ENCODE measurements around the gene FBXL3. TPM values are rescaled to one million over a fixed set of nuclear protein-coding genes. Genes with fewer than 3 reads are reported as not detected.
A peak's percentile ranks its signal among the peaks of the same experiment; 100 is the strongest.

The FBXL3 gene
- total and polyA plus RNA-seq, 2 of the 13 experiments (the other 11 are each of a cell fraction or from before 2014, with no cell fraction given): 11.5 to 18.5 TPM

- TF ChIP-seq POLR2A (IDR thresholded peaks at IDR 0.05; ENCODE audit: insufficient read depth in 1 of 2, low read depth in 2 of 2, low read length in 2 of 2): peak in 1 of 2 experiments; percentile 3; a peak in 1 of 4 replicates
- no peak for TF ChIP-seq U2AF2 (IDR thresholded peaks at IDR 0.05; ENCODE audit: low read depth, low read length)
- TF ChIP-seq ZNF276 (CRISPR knock-in tag; IDR thresholded peaks at IDR 0.05; ENCODE audit: low read depth): no peak
- TF ChIP-seq FOXK2 (IDR thresholded peaks at IDR 0.05): peak; percentile 59; the same call in 1 of the 2 replicates
- peak; percentile 65; the same call in 1 of the 2 replicates for TF ChIP-seq UBTF (CRISPR knock-in tag; IDR thresholded peaks at IDR 0.05)
- TF ChIP-seq ZNF614 (CRISPR knock-in tag; IDR thresholded peaks at IDR 0.05; ENCODE audit: borderline replicate concordance): no peak
- no peak for TF ChIP-seq ZMYM2 (CRISPR knock-in tag; IDR thresholded peaks at IDR 0.05)
- no peak for TF ChIP-seq FOXA1 (IDR thresholded peaks at IDR 0.05)
- TF ChIP-seq FOXA1 (CRISPR knock-in tag; IDR thresholded peaks at IDR 0.05): peak; percentile 82
- no peak for TF ChIP-seq E2F2 (CRISPR knock-in tag; IDR thresholded peaks at IDR 0.05; ENCODE audit: borderline replicate concordance)
- TF ChIP-seq KDM3A (CRISPR knock-in tag; IDR thresholded peaks at IDR 0.05; ENCODE audit: low read depth): 0 out of 2 replicates have a peak, but pooled peaks have one; percentile 40
- TF ChIP-seq PTBP1 (IDR thresholded peaks at IDR 0.05; ENCODE audit: low read depth, low read length, poor library complexity, severe bottlenecking): no peak
- TF ChIP-seq MNT (IDR thresholded peaks at IDR 0.05): peak; percentile 30; the same call in 1 of the 2 replicates
- no peak for TF ChIP-seq PAXIP1 (CRISPR knock-in tag; conservative IDR thresholded peaks at IDR 0.05)
- peak; percentile 26; the same call in 1 of the 2 replicates for TF ChIP-seq KMT2B (CRISPR knock-in tag; IDR thresholded peaks at IDR 0.05)
- TF ChIP-seq ZNF713 (CRISPR knock-in tag; IDR thresholded peaks at IDR 0.05): 0 out of 2 replicates have a peak, but pooled peaks have one; percentile 45
- peak; percentile 19; the same call in 1 of the 2 replicates for TF ChIP-seq RXRA (CRISPR knock-in tag; IDR thresholded peaks at IDR 0.05)
- no peak for TF ChIP-seq HOXA3 (CRISPR knock-in tag; IDR thresholded peaks at IDR 0.05)
- no peak for TF ChIP-seq ZFP36L2 (CRISPR knock-in tag; IDR thresholded peaks at IDR 0.05)
Observed at GRCh38 chr13:77026255-77026860, 601 bp downstream of the FBXL3 start (continued).

Measured in HepG2 (cell line).